Lower leg skin (tissue), 3 donors: ENCODE results near the gene B3GALT4.

ENCODE experiments used
- POLR2A ChIP-seq, 2 donors: fragments of 450-650 bp; IDR thresholded peaks; one replicate each; pipeline ENCODE4 v1.6.1; 2016 to 2017; ENCODE audit warnings: antibody characterized with exemption in 2 of 2, mild to moderate bottlenecking in 1 of 2, moderate library complexity in 1 of 2
- TF ChIP-seq, protein P1 (sequence below), 3 donors: fragments of 450-650 bp; IDR thresholded peaks; one replicate each; pipeline ENCODE4 v1.5.1; 2016; ENCODE audit warnings: antibody characterized with exemption in 3 of 3, mild to moderate bottlenecking in 3 of 3, moderate library complexity in 2 of 3

DNA sequence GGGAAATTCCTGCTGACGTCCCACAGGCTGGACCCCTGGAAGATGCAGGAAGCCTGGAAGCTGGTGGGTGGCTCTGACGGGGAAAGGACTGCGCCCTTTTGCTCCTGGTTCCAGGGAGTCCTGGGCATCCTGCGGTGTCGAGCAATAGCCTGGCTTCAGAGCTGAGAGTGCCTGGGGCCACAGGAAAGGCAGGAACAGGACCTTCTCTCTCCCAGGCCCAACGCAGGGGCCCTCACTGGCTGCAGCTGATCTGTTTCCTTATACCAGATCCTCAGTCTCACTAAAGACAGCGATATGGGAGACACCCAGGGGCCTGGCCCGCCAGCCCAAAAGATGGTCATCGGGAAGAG lies 1.4 kb downstream of the B3GALT4 start:
- TF ChIP-seq, protein P1, sequence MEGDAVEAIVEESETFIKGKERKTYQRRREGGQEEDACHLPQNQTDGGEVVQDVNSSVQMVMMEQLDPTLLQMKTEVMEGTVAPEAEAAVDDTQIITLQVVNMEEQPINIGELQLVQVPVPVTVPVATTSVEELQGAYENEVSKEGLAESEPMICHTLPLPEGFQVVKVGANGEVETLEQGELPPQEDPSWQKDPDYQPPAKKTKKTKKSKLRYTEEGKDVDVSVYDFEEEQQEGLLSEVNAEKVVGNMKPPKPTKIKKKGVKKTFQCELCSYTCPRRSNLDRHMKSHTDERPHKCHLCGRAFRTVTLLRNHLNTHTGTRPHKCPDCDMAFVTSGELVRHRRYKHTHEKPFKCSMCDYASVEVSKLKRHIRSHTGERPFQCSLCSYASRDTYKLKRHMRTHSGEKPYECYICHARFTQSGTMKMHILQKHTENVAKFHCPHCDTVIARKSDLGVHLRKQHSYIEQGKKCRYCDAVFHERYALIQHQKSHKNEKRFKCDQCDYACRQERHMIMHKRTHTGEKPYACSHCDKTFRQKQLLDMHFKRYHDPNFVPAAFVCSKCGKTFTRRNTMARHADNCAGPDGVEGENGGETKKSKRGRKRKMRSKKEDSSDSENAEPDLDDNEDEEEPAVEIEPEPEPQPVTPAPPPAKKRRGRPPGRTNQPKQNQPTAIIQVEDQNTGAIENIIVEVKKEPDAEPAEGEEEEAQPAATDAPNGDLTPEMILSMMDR (IDR thresholded peaks at IDR 0.05) = no peak
- TF ChIP-seq POLR2A (IDR thresholded peaks at IDR 0.05) = no peak
